A549 (cell line): ENCODE data around the gene WDR45B.
"Not testable (repeated sequence)": the region's sequence is repeated elsewhere in the genome, so short reads cannot be mapped to it uniquely, and the experiment has no call there.

Experiments
- CEBPB ChIP-seq, 2 experiments: fragments of >200 bp in 1 of 2; sonication (Bioruptor Twin) in 1 of 2; formaldehyde crosslinking in 1 of 2; IDR thresholded peaks; 2 replicates each; pipeline ENCODE4 v1.6.1; 2012 to 2016
- CTCF ChIP-seq: fragments of >200 bp; sonication (Bioruptor Twin); formaldehyde crosslinking; IDR thresholded peaks from 3 replicates; pipeline ENCODE4 v1.5.1; 2016
- KDM1A ChIP-seq: fragments of 200-600 bp; sonication (generic); IDR thresholded peaks from 2 replicates; pipeline ENCODE4 v1.6.1; 2016; ENCODE audit warnings: low read depth, mild to moderate bottlenecking
- MYC ChIP-seq: IDR thresholded peaks from 2 replicates; pipeline ENCODE4 v1.6.1; 2012; ENCODE audit warnings: mild to moderate bottlenecking, inconsistent platforms, low read length, improper control_type of control experiment, borderline replicate concordance
- POLR2A ChIP-seq: IDR thresholded peaks from 2 replicates; pipeline ENCODE4 v1.6.1; 2012; ENCODE audit warnings: mild to moderate bottlenecking, low read length
- POLR2AphosphoS2 ChIP-seq: conservative IDR thresholded peaks from 2 replicates; pipeline ENCODE4 v1.6.1; 2012; ENCODE audit warnings: low read length, improper control_type of control experiment, inconsistent platforms
- RAD21 ChIP-seq, 2 experiments: fragments of >200 bp in 1 of 2; sonication (Bioruptor Twin) in 1 of 2; formaldehyde crosslinking in 1 of 2; IDR thresholded peaks in 1 of 2; conservative IDR thresholded peaks in 1 of 2; 2 replicates in 1 of 2; 3 replicates in 1 of 2; pipeline ENCODE4 v1.6.1; 2012 to 2018; ENCODE audit warnings: inconsistent platforms in 1 of 2
- RARB ChIP-seq: fragments of 250-450 bp; sonication (Bioruptor Pico); IDR thresholded peaks from 2 replicates; pipeline ENCODE4 v1.8.0; 2021; ENCODE audit warnings: mild to moderate bottlenecking, moderate library complexity
- TF ChIP-seq, protein P1 (sequence below): fragments of >200 bp; sonication (Bioruptor Twin); formaldehyde crosslinking; IDR thresholded peaks from 3 replicates; pipeline ENCODE4 v1.6.1; 2016
- TF ChIP-seq, protein P2 (sequence below): fragments of 200-600 bp; sonication (generic); IDR thresholded peaks from 2 replicates; pipeline ENCODE4 v1.6.1; 2016; ENCODE audit warnings: antibody characterized with exemption, mild to moderate bottlenecking, moderate library complexity
- TF ChIP-seq, protein P3 (sequence below): fragments of 150-350 bp; IDR thresholded peaks from 2 replicates; pipeline ENCODE4 v1.6.1; 2014; ENCODE audit warnings: low read depth, mild to moderate bottlenecking, low read length
- TF ChIP-seq, protein P4 (sequence below): fragments of 450-650 bp; IDR thresholded peaks from 2 replicates; pipeline ENCODE4 v1.6.1; 2014; ENCODE audit warnings: antibody characterized with exemption

DNA sequence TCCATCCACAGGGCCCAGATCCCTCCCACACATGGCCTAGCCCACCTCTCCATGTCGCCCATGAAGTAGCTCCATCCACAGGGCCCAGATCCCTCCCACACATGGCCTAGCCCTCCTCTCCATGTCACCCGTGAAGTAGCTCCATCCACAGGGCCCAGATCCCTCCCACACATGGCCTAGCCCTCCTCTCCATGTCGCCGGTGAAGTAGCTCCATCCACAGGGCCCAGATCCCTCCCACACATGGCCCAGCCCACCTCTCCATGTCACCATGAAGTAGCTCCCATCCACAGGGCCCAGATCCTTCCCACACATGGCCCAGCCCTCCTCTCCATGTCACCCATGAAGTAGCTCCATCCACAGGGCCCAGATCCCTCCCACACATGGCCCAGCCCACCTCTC is 68.3 kb downstream of the WDR45B start:
- TF ChIP-seq, protein P1, sequence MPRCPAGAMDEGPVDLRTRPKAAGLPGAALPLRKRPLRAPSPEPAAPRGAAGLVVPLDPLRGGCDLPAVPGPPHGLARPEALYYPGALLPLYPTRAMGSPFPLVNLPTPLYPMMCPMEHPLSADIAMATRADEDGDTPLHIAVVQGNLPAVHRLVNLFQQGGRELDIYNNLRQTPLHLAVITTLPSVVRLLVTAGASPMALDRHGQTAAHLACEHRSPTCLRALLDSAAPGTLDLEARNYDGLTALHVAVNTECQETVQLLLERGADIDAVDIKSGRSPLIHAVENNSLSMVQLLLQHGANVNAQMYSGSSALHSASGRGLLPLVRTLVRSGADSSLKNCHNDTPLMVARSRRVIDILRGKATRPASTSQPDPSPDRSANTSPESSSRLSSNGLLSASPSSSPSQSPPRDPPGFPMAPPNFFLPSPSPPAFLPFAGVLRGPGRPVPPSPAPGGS = not testable (repeated sequence)
- TF ChIP-seq, protein P2, sequence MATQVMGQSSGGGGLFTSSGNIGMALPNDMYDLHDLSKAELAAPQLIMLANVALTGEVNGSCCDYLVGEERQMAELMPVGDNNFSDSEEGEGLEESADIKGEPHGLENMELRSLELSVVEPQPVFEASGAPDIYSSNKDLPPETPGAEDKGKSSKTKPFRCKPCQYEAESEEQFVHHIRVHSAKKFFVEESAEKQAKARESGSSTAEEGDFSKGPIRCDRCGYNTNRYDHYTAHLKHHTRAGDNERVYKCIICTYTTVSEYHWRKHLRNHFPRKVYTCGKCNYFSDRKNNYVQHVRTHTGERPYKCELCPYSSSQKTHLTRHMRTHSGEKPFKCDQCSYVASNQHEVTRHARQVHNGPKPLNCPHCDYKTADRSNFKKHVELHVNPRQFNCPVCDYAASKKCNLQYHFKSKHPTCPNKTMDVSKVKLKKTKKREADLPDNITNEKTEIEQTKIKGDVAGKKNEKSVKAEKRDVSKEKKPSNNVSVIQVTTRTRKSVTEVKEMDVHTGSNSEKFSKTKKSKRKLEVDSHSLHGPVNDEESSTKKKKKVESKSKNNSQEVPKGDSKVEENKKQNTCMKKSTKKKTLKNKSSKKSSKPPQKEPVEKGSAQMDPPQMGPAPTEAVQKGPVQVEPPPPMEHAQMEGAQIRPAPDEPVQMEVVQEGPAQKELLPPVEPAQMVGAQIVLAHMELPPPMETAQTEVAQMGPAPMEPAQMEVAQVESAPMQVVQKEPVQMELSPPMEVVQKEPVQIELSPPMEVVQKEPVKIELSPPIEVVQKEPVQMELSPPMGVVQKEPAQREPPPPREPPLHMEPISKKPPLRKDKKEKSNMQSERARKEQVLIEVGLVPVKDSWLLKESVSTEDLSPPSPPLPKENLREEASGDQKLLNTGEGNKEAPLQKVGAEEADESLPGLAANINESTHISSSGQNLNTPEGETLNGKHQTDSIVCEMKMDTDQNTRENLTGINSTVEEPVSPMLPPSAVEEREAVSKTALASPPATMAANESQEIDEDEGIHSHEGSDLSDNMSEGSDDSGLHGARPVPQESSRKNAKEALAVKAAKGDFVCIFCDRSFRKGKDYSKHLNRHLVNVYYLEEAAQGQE = not testable (repeated sequence)
- TF ChIP-seq CTCF; RAD21 (conservative IDR thresholded peaks at IDR 0.05 in 1 of 2, IDR thresholded peaks at IDR 0.05 in 1 of 2); POLR2AphosphoS2; CEBPB (IDR thresholded peaks at IDR 0.05); KDM1A; MYC; RARB (CRISPR knock-in tag); POLR2A: not testable (repeated sequence)
- TF ChIP-seq, protein P3, sequence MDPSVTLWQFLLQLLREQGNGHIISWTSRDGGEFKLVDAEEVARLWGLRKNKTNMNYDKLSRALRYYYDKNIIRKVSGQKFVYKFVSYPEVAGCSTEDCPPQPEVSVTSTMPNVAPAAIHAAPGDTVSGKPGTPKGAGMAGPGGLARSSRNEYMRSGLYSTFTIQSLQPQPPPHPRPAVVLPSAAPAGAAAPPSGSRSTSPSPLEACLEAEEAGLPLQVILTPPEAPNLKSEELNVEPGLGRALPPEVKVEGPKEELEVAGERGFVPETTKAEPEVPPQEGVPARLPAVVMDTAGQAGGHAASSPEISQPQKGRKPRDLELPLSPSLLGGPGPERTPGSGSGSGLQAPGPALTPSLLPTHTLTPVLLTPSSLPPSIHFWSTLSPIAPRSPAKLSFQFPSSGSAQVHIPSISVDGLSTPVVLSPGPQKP = not testable (repeated sequence)
- TF ChIP-seq, protein P4, sequence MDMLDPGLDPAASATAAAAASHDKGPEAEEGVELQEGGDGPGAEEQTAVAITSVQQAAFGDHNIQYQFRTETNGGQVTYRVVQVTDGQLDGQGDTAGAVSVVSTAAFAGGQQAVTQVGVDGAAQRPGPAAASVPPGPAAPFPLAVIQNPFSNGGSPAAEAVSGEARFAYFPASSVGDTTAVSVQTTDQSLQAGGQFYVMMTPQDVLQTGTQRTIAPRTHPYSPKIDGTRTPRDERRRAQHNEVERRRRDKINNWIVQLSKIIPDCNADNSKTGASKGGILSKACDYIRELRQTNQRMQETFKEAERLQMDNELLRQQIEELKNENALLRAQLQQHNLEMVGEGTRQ = not testable (repeated sequence)
